Measurements from ENCODE around the gene PEX11A. TPM values are rescaled to one million over a fixed set of nuclear protein-coding genes. Genes with fewer than 3 reads are reported as not detected.

PEX11A gene
- total and polyA plus RNA-seq, 8 donors, result 4.4 to 10.1 (median 5.2) TPM

DNA sequence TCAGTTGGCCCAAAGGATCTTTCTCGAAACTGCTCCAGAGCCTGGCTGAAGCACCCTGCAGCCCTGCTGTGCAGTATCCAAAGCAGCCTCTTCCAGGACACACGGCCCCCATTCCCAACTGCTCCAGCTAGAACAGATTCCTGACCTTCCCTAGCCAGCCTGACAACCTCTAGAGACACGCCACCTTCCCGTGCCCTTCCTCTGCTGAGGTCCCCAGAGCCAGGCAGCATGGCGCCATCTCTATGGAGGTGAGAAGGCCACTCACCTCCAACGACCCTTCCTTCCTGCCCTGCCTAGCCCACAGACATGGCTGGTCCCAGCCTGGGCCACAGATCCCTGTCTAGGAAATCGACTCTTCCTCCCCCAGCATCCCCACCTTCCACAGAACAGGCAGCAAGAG, 38.4 kb downstream of the PEX11A start:
- WGBS, 2 donors, result 79 to 81% methylated on average over 7 of the region's 7 CpGs
- no peaks in the 10 kb centered on the region for H3K9me3 ChIP-seq
- no peaks in the 10 kb centered on the region for H3K36me3 ChIP-seq
- H3K27ac ChIP-seq, result no peak overlapping the region
- intact Hi-C loops (cut with DNase I), result no loop called here
- TF ChIP-seq, protein P1, sequence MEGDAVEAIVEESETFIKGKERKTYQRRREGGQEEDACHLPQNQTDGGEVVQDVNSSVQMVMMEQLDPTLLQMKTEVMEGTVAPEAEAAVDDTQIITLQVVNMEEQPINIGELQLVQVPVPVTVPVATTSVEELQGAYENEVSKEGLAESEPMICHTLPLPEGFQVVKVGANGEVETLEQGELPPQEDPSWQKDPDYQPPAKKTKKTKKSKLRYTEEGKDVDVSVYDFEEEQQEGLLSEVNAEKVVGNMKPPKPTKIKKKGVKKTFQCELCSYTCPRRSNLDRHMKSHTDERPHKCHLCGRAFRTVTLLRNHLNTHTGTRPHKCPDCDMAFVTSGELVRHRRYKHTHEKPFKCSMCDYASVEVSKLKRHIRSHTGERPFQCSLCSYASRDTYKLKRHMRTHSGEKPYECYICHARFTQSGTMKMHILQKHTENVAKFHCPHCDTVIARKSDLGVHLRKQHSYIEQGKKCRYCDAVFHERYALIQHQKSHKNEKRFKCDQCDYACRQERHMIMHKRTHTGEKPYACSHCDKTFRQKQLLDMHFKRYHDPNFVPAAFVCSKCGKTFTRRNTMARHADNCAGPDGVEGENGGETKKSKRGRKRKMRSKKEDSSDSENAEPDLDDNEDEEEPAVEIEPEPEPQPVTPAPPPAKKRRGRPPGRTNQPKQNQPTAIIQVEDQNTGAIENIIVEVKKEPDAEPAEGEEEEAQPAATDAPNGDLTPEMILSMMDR (IDR thresholded peaks at IDR 0.05), result no peak
- ATAC-seq (no peak), FAIRE-seq (no peak), DNase-seq (peak in 1 of 6 donors; percentile 36)
- H3K4me3 ChIP-seq, result no peak overlapping the region
- no peaks in the 10 kb centered on the region for H3K27me3 ChIP-seq
- no peaks in the 10 kb centered on the region for H3K4me1 ChIP-seq

DNA sequence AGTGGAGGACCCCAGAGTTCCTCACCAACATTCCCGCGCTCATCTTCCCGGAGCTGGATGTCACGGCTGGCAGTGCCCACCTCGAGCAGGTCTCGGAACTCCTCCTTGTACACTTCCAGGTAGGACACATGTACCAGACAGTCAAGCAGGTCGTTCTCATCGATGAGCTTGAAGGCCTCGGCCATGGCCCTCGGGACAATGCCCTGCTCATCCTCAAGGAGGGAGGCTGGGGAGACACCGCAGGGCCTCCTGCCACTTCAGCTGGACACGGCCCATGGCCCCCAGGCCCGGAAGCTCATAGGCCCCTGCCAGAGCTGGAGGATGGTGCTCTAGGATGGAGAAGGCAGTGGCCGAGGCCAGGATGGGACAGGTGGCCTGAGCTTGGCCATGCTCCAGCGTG, 40.8 kb downstream of the PEX11A start:
- intact Hi-C loops (cut with DNase I), result no loop called here
- no peak for ATAC-seq
- TF ChIP-seq, protein P1 (IDR thresholded peaks at IDR 0.05), result no peak

DNA sequence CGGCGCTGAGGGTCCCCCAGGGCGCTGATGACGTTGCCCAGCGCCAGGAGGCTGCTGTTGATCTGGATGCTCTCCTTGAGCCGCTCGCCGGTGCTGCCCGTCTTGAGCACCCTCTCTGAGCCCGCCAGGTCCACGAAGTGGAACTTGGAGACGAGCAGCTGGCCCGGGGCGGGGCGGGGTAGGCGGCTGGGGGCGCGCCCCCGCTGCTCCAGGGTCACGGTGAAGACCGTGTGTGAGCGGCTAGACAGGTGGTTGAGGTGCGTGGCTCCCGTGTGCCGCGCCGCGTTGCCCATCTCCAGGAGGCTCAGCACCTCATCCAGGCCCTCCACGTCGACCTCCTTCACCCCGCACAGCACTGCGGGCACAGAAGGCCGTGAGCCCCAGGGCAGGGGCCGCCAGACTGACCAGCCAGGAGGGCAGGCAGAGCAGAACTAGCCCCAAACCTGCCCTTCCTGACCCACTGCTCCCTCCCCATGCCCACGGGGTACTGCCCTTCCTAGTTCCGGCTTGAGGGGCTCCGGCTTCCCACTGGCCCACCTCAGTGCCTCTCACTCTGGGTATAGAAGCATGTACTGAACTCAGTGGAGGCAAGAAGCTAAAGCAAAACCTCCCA, 41.4 kb downstream of the PEX11A start:
- Histone ChIP-seq H3K36me3 (no peaks in the 10 kb centered on the region), H3K9me3 (no peaks in the 10 kb centered on the region), H3K4me3 (no peak overlapping the region), H3K27ac (no peak overlapping the region), H3K4me1 (no peaks in the 10 kb centered on the region), H3K27me3 (no peaks in the 10 kb centered on the region)
- intact Hi-C loops (cut with DNase I), result no loop called here
- DNase-seq (peak in 2 of 6 donors; percentile 44 to 71), FAIRE-seq (no peak), ATAC-seq (no peak)
- WGBS, 2 donors, result 95% methylated on average over 36 to 37 of the region's 37 CpGs
- TF ChIP-seq, protein P1 (IDR thresholded peaks at IDR 0.05), result no peak

More for the DNA sequence above, 40.8 kb downstream of the PEX11A start:
- DNase-seq, result peak in 2 of 6 donors; percentile 45 to 49
- no peaks in the 10 kb centered on the region for H3K4me1 ChIP-seq
- H3K27me3 ChIP-seq, result no peaks in the 10 kb centered on the region
- H3K27ac ChIP-seq, result no peak overlapping the region
- no peak overlapping the region for H3K4me3 ChIP-seq
- no peak for FAIRE-seq
- H3K36me3 ChIP-seq, result no peaks in the 10 kb centered on the region
- 86 to 90% methylated on average over 15 of the region's 15 CpGs for WGBS, 2 donors
- H3K9me3 ChIP-seq, result no peaks in the 10 kb centered on the region

DNA sequence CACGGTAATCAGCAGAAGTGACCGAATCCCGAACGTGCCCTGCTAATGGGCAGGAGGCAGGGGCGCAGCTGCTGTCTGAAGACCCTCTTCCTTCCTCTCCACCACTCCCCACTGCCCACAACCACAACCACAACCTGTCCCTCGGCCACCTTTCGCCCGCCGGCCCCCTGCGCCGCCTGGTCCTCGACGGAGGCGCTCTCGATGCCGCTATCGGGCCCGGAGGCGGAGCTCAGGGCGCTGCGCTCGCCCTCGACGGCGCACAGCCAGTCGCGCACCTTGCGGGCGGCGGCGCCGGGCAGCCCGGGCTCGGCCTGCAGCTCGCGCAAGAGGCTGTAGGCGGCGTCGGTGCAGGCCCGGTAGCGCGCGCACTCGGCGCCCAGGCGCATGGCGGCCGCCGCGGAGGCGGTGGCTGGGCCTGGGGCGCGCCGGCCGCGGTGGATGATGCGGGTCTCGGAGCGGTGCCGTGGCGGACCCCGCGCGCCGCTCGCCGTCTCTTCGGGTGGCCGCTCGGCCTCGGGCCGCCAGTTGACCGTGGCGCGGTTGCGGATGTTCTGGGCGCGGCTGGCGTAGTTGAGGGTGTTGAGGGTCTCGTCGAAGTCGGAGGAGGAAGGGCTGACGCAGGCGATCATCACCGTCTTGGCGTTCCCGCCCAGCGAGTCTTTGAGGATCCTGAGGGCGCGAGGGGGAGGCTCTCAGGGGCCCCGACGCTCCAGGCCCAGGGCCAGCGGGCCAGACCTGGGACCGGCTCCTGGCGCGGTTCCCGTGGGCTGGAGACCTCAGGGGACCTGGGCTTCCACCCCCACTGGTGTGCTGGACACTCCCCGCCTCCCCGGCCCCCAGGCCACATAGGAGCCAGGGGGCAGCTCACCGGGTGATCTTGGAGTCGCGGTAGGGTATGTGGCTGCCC, 42.2 kb downstream of the PEX11A start:
- Histone ChIP-seq H3K4me3 (no peak overlapping the region), H3K27me3 (no peaks in the 10 kb centered on the region), H3K9me3 (no peaks in the 10 kb centered on the region), H3K4me1 (no peaks in the 10 kb centered on the region), H3K27ac (no peak overlapping the region), H3K36me3 (no peaks in the 10 kb centered on the region)
- ATAC-seq (no peak), DNase-seq (peak in 1 of 6 donors; percentile 54), FAIRE-seq (no peak)
- 73 to 75% methylated on average over 72 to 102 of the region's 102 CpGs for WGBS, 2 donors
- intact Hi-C loops (cut with DNase I), result no loop called here
- TF ChIP-seq, protein P1 (IDR thresholded peaks at IDR 0.05), result no peak
